Prostate gland (tissue), 2 donors: ENCODE results near the gene LIN7B.

ENCODE experiments used
- CTCF ChIP-seq, 4 experiments: fragments of 200-600 bp in 2 of 4; fragments of 450-650 bp in 2 of 4; sonication (generic) in 2 of 4; IDR thresholded peaks; 1 replicate in 3 of 4; 2 replicates in 1 of 4; pipeline ENCODE4 v1.5.1; 2016 to 2019; ENCODE audit warnings: antibody characterized with exemption in 4 of 4, mild to moderate bottlenecking in 2 of 4, moderate library complexity in 2 of 4
- POLR2A ChIP-seq: fragments of 450-650 bp; IDR thresholded peaks from one replicate; pipeline ENCODE4 v1.6.1; 2016; ENCODE audit warnings: antibody characterized with exemption, mild to moderate bottlenecking

- no peak for TF ChIP-seq CTCF (IDR thresholded peaks at IDR 0.05)
- no peak for TF ChIP-seq POLR2A
Observed at GRCh38 chr19:49103331-49104085, 10.7 kb upstream of the LIN7B start.
